Hematopoietic multipotent progenitor cell (in vitro differentiated cells): ENCODE measurements around the gene GJA4. TPM values are rescaled to one million over a fixed set of nuclear protein-coding genes. Genes with fewer than 3 reads are reported as not detected.

Source experiments
- DNase-seq, 3 donors: peaks; one replicate each; pipeline ENCODE4 v3.0.0-alpha.2; 2011 to 2015; ENCODE audit warnings: low read depth in 2 of 3, low spot score in 2 of 3
- total RNA-seq: library from RNA; depleted of rRNA; stranded (reverse); fragments of >200 nt; gene quantifications from one replicate; pipeline ENCODE4 v1.2.3, GENCODE V29; 2012

The GJA4 gene
- total RNA-seq, result 7.3 TPM

GRCh38 chr1:34792868-34793727 lies at the start of gene GJA4:
TSS of gene GJA4 (plus strand) at chr1:34792999. CDS start at chr1:34794214, 1,215 bp downstream.
- DNase-seq, result no peak

DNA sequence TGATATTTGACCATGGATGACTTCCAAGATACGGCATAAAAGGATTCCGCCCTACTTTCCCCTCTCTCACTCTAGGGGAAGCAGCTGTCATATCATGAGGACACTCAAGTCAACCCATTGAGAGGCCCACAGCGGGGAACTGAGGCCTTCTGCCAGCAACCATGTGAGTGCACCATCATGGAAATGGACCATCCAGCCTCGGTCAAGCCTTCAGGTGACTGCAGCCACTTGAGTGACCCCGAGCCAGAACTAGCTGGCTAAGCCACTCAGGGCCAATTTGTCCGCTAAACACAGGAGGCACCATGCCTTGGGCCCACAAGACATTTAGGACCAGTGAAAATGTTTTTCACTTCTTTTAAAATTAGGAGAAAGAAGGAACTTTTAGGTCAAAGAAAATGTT lies 49.0 kb upstream of the GJA4 start:
- no peak for DNase-seq

DNA sequence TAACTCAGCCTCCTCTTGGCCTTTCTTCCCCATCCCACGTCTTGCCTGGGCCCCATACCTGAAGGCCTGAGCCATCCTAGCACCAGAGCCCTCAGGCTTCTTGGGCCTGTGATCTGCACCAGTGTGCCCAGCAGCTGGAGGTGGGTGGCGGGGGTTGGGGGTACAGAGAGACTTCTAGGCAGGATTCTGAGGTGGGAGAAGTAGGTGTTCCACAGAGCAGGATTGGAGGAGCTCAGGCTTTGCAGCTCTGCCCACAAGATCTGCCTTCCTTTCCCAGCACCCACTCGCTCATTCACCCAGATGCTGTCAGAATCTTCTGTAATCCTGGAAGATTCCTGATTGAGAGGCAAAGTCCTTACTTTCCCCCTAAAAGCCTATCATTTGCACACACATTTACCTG lies 47.9 kb upstream of the GJA4 start:
- DNase-seq, result no peak

GRCh38 chr1:34745666-34746065 lies 47.1 kb upstream of the GJA4 start:
- DNase-seq, result no peak

DNA sequence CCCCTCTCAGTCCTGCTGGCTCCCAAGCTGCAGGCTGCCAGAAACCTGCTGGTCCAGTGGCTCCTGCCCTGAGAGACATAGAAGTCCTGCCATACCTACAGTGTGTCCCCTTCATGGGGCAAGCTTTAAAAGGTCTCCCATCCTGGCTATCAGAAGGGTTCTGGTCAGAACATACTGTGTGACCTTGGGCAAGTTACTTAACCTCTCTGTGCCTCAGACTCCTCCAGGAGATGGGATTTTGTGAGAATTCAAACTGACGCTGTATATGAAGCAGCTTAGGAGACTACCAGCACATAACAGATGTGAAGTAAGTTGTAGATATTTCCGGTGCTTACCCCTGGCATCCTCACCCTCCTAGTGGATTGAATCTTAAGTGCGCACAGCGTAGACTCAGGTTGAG lies 46.7 kb upstream of the GJA4 start:
- DNase-seq, result no peak

GRCh38 chr1:34746785-34747637 lies 45.8 kb upstream of the GJA4 start:
- no peak for DNase-seq

DNA sequence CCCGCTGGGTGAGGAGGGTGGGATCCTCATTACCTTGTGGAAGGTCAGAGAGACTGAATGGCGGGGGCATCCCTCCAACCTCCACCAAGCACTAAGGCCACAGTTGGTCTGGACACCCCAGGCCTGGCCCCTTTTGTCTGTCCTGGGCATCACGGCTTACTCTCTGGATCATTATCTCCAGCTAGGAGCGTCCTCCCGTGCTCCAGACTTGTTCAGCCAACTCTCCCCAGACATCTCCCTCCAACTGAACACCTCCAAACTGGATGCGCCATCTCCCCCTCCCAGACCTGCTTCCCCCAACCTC lies 45.2 kb upstream of the GJA4 start:
- DNase-seq, result no peak

DNA sequence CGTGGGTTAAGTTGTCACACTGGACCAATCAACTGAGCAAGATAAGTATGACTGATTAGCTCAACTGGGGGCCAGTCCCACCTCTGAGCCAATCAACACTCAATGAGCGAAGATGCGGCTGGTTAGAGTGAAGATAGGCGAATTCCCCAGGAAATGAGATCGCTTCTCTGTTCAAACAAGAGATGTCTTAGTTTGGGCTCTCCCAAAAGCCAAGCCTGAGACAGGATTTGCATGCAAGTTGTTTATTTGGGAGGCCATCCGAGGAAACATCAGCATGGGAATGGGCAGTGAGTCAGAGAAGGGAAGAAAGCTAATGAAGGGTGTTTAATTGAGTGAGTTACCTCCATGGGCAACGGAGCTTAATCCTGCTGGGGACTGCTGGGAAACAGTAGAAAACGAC lies 42.8 kb upstream of the GJA4 start:
- no peak for DNase-seq

- DNase-seq, result no peak
These were observed 42.2 kb upstream of the GJA4 start for GRCh38 chr1:34750610-34751009.

- DNase-seq, result no peak
These were observed 39.6 kb upstream of the GJA4 start for GRCh38 chr1:34753163-34753562.

DNA sequence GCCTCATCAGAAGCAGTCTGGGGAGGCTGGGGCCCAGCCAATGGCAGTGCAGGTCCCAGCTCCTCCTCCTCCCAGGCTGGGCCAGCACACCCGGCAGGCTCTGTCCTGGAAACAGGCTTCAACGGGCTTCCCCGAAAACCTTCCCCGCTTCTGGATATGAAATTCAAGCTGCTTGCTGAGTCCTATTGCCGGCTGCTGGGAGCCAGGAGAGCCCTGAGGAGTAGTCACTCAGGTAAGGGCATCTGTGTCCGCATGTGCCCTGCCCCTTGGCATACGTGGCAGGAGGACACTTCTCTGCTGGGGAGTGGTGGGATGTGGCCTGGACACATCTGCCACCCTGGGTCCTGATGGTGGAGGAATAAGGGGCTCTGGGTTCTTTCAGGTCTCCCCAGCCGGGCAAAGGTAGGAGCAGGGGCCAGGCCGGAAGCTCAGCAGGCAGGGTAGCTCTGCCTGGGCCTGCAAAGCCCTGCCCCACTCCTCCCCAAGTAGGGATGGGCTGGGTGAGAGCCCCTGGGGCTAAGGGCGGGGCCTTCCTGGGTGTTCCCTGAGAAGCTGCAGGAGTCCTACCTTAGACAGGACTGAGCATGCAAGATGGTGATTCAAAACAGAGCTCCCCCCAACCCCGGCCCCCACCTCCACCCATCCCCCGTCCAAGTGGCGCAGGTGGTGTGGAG lies 37.7 kb upstream of the GJA4 start, which contains the start of gene GJB5:
Gene GJB5, plus strand, starts transcription at position 84 of the 674 bp plus-strand sequence. CDS start 2,284 bp downstream, outside the sequence.
- no peak for DNase-seq

- DNase-seq, result no peak
These were observed 36.8 kb upstream of the GJA4 start for GRCh38 chr1:34755961-34756360.

- DNase-seq, result no peak
These were observed 35.4 kb upstream of the GJA4 start for GRCh38 chr1:34757386-34757785.

- no peak for DNase-seq
These were observed 34.0 kb upstream of the GJA4 start for GRCh38 chr1:34758751-34759150.

DNA sequence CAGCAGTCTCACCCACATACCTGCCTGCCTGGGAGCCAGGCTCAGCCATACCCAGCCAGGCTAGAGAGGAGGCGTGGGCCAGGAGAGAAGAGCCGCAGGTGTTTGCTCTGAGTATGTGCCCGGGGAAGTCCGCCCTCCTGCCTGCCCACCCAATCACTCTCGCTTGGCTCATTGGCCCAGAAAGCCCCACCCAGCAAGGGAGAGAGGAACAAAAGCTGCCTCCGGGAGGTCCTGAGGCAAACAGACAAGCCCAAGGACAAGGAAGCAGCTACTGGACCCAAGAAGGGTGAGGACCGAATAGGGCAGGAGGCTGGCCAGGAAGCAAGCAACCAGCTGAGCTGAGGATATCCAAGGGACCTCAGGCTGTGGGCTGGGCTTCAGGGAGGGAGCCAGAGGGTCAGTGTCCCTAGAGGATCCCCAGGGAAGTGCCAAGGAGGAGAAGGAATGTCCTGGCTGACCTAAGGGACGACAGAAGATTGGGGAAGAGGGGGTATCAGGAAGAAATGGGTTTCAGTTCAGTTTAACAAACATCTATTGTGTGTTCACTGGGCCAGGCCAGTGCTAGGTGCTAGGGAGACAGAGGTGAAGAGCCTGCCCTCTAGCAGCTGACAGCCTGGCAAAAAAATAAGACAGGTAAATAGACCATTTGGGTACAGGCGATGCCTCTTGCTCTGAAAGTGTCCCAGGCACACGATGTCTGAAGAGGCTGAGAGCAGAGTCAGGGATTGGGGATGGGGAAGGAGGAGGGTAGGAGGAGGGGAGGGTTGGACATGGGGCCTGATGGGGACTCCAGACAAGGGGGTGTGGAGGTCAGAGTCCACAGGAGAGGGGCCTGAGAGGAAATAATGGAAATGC lies 33.1 kb upstream of the GJA4 start, which contains the start of gene GJB4:
Gene GJB4, plus strand, starts transcription at position 238 of the 855 bp plus-strand sequence. CDS start 1,515 bp downstream, outside the sequence.
- no peak for DNase-seq

GRCh38 chr1:34761176-34761761 lies 31.5 kb upstream of the GJA4 start:
- DNase-seq, result no peak

DNA sequence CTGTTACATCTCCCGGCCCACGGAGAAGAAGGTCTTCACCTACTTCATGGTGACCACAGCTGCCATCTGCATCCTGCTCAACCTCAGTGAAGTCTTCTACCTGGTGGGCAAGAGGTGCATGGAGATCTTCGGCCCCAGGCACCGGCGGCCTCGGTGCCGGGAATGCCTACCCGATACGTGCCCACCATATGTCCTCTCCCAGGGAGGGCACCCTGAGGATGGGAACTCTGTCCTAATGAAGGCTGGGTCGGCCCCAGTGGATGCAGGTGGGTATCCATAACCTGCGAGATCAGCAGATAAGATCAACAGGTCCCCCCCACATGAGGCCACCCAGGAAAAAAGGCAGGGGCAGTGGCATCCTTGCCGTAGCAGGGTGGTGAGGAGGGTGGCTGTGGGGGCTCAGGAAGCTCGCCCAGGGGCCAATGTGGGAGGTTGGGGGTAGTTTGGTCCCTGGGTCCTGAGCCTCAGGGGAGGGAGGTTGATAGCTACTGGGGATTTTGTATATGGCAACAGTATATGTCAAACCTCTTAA lies 31.0 kb upstream of the GJA4 start:
- no peak for DNase-seq

DNA sequence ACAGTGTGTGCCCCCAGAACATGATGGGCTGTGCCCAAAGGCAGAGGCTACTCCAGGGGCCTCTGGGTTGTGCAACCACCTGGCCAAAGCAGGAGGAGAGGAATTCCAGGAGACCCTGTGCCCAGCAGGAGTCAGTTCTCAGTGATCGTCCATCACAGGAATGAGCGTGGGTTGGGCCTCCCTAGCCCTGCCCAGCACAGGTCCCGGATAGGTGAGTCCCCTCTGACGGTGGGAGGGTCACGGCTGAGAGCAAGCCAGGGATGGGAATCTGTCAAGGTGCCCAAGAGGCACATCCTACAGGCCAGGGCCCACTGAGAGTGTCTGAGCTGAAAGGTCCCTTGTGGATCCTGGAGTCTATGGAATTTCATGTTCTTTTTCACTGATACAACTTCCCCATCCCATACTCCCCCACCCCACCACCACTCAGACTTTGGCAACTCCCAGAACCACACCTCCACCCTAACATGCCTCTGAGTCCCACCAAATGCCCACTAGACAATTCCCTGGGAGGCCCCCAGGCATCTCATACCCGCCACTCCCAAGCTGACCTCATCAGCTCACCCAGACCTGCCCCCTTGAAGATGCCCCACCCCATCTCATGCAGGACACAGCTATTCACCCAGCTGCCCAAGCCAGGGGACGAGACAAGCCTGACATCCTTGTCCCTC lies 30.2 kb upstream of the GJA4 start:
- no peak for DNase-seq

DNA sequence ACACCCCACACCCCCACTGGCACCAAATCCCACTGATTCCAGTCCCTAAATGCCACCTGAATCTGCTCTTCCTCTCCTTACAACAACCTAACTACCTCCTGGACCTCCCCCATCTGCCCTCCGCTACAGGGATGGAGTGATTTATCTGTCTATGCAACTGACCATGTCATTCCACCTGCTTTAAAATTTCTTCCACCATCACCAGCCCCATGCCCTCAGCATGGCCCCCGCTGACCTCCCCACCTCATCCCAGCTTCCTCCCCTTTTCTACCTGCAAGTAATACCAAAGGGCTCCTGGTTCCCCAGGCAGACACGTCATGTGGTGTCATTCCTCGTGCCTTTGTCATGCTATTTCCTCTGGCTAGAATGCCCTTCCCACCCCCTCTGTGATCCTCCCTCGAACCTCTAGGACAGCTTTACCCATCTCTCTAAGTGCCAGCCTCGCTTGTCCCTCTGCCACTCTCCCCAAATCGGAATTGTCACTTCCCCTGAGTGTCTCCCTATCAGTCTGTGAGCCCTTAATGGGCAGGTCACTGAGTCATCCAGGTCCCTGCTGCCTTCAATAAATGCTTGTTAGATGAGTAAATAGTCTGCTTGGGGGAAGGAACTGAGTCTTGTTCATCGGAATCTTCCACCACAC lies 29.5 kb upstream of the GJA4 start:
- DNase-seq, result no peak
